IPS-NIHi11 (cell line): ENCODE results near the gene ABCA3.
A peak's percentile ranks its signal among the peaks of the same experiment; 100 is the strongest.

Experiments used
- DNase-seq: peaks from one replicate; pipeline ENCODE4 v3.0.0; 2012; ENCODE audit warnings: mixed read lengths, low spot score

The ABCA3 gene

GRCh38 chr16:2350500-2350899 is 10.0 kb upstream of the ABCA3 start:
- DNase-seq = no peak

- DNase-seq = no peak
These were observed 2.7 kb upstream of the ABCA3 start for GRCh38 chr16:2343211-2343610.

GRCh38 chr16:2341456-2342447 is 1.2 kb upstream of the ABCA3 start:
- no peak for DNase-seq

GRCh38 chr16:2339521-2340484 is 725 bp downstream of the ABCA3 start:
- peak; percentile 74 for DNase-seq

- no peak for DNase-seq
These were observed 2.9 kb downstream of the ABCA3 start for GRCh38 chr16:2337431-2338296.

GRCh38 chr16:2335286-2335895 is 5.1 kb downstream of the ABCA3 start:
- no peak for DNase-seq

GRCh38 chr16:2333772-2334379 is 6.7 kb downstream of the ABCA3 start:
- DNase-seq = no peak

GRCh38 chr16:2333231-2333630 is 7.3 kb downstream of the ABCA3 start:
- DNase-seq = no peak

GRCh38 chr16:2331931-2332267 is 8.6 kb downstream of the ABCA3 start:
- DNase-seq = no peak

GRCh38 chr16:2331199-2331930 is 9.2 kb downstream of the ABCA3 start:
- DNase-seq = no peak

- DNase-seq = no peak
These were observed 11.0 kb downstream of the ABCA3 start for GRCh38 chr16:2329532-2329931.

GRCh38 chr16:2328428-2328827 is 12.1 kb downstream of the ABCA3 start:
- no peak for DNase-seq

GRCh38 chr16:2326191-2326590 is 14.3 kb downstream of the ABCA3 start:
- no peak for DNase-seq

- DNase-seq = no peak
These were observed 14.7 kb downstream of the ABCA3 start for GRCh38 chr16:2325791-2326190.

- DNase-seq = no peak
These were observed 15.3 kb downstream of the ABCA3 start for GRCh38 chr16:2325181-2325580.

GRCh38 chr16:2324296-2324859 is 16.1 kb downstream of the ABCA3 start:
- no peak for DNase-seq

- no peak for DNase-seq
These were observed 16.8 kb downstream of the ABCA3 start for GRCh38 chr16:2323701-2324100.

- DNase-seq = no peak
These were observed 20.9 kb downstream of the ABCA3 start for GRCh38 chr16:2319606-2320005.

GRCh38 chr16:2317231-2318020 is 23.1 kb downstream of the ABCA3 start:
- DNase-seq = no peak
